DOHH2 (cell line): ENCODE results near the gene FREM1.

Experiments used
- H3F3A ChIP-seq: fragments of 200-600 bp; sonication (generic), shearing (Covaris generic); 2 replicates; pipeline ENCODE4 v1.6.0; 2016; ENCODE audit warnings: antibody characterized with exemption, mild to moderate bottlenecking; ENCODE audit not compliant: control insufficient read depth, insufficient read depth
- H3K27ac ChIP-seq: fragments of 200-600 bp; sonication (generic); 2 replicates; pipeline ENCODE4 v1.5.1; 2014; ENCODE audit warnings: low read depth, mild to moderate bottlenecking, low read length, moderate library complexity
- H3K27me3 ChIP-seq: fragments of 200-600 bp; sonication (generic); 2 replicates; pipeline ENCODE4 v1.6.1; 2014; ENCODE audit warnings: mild to moderate bottlenecking, low read length, mixed read lengths; ENCODE audit not compliant: control insufficient read depth
- H3K36me3 ChIP-seq: fragments of 200-600 bp; sonication (generic); 2 replicates; pipeline ENCODE4 v1.6.1; 2014; ENCODE audit warnings: mild to moderate bottlenecking, low read length, moderate library complexity, mixed read lengths; ENCODE audit not compliant: control insufficient read depth
- H3K4me1 ChIP-seq: fragments of 200-600 bp; sonication (generic); 2 replicates; pipeline ENCODE4 v1.6.1; 2014; ENCODE audit warnings: mild to moderate bottlenecking, low read length, mixed read lengths; ENCODE audit not compliant: control insufficient read depth
- H3K4me2 ChIP-seq: fragments of 200-600 bp; sonication (generic); 2 replicates; pipeline ENCODE4 v1.6.0; 2014; ENCODE audit warnings: mild to moderate bottlenecking, low read length, moderate library complexity
- H3K4me3 ChIP-seq: fragments of 200-600 bp; sonication (generic); 2 replicates; pipeline ENCODE4 v1.5.1; 2014; ENCODE audit warnings: mild to moderate bottlenecking, low read length, mixed read lengths
- H3K79me2 ChIP-seq: fragments of 200-600 bp; sonication (generic); 2 replicates; pipeline ENCODE4 v1.6.1; 2014; ENCODE audit warnings: mild to moderate bottlenecking, low read length, mixed read lengths; ENCODE audit not compliant: control insufficient read depth
- H3K9me2 ChIP-seq: fragments of 200-600 bp; sonication (generic); replicated peaks from 2 replicates; pipeline ENCODE4 v1.6.1; 2014; ENCODE audit warnings: mild to moderate bottlenecking, low read length, mixed read lengths; ENCODE audit not compliant: control insufficient read depth
- H3K9me3 ChIP-seq: fragments of 200-600 bp; sonication (generic); 2 replicates; pipeline ENCODE4 v1.6.1; 2014; ENCODE audit warnings: antibody characterized with exemption, low read length, mixed read lengths; ENCODE audit not compliant: control insufficient read depth, insufficient read depth
- H4K20me1 ChIP-seq: fragments of 200-600 bp; sonication (generic); 2 replicates; pipeline ENCODE4 v1.6.0; 2014; ENCODE audit warnings: low read depth, mild to moderate bottlenecking, antibody characterized with exemption, low read length, moderate library complexity; ENCODE audit not compliant: control insufficient read depth, insufficient read depth
- EZH2phosphoT487 ChIP-seq: fragments of 200-600 bp; sonication (generic); IDR thresholded peaks from 2 replicates; pipeline ENCODE4 v1.6.1; 2017; ENCODE audit warnings: borderline replicate concordance, mild to moderate bottlenecking, antibody characterized with exemption, low read length, moderate library complexity, mixed read lengths
- TF ChIP-seq, protein P1 (sequence below): fragments of 200-600 bp; sonication (generic); IDR thresholded peaks from one replicate; pipeline ENCODE4 v1.5.1; 2014; ENCODE audit warnings: antibody characterized with exemption, mild to moderate bottlenecking, low read depth, low read length; ENCODE audit not compliant: poor library complexity, severe bottlenecking

Gene FREM1

DNA sequence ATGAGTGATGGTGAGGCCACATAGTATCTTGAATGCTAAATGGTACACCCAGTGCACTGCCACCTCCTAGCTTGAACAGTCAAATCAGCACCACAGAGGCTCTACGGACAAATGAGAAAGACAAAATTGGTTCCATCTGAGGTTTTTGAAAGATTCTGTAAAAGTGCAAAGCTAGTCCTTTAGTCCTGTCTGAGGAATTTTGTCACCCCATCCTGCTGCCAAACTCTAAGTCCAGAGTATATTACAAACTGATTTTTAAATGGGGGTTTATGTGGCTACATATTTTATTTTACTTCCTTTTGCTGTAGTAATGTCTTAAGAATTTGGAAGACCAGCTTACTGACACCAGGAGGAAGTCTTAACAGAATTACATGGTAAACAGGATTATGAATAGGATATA, 7.7 kb downstream of the FREM1 start:
- Histone ChIP-seq H3K9me2 (no peaks in the 10 kb centered on the region), H3K79me2 (no peaks in the 10 kb centered on the region), H3K36me3 (no peaks in the 10 kb centered on the region), H3K4me2 (no peak overlapping the region), H4K20me1 (no peaks in the 10 kb centered on the region), H3K27me3 (no peaks in the 10 kb centered on the region), H3K27ac (no peak overlapping the region), H3F3A (no peaks in the 10 kb centered on the region), H3K9me3 (no peaks in the 10 kb centered on the region), H3K4me3 (no peak overlapping the region), H3K4me1 (no peaks in the 10 kb centered on the region)
- no peak for TF ChIP-seq EZH2phosphoT487
- TF ChIP-seq, protein P1, sequence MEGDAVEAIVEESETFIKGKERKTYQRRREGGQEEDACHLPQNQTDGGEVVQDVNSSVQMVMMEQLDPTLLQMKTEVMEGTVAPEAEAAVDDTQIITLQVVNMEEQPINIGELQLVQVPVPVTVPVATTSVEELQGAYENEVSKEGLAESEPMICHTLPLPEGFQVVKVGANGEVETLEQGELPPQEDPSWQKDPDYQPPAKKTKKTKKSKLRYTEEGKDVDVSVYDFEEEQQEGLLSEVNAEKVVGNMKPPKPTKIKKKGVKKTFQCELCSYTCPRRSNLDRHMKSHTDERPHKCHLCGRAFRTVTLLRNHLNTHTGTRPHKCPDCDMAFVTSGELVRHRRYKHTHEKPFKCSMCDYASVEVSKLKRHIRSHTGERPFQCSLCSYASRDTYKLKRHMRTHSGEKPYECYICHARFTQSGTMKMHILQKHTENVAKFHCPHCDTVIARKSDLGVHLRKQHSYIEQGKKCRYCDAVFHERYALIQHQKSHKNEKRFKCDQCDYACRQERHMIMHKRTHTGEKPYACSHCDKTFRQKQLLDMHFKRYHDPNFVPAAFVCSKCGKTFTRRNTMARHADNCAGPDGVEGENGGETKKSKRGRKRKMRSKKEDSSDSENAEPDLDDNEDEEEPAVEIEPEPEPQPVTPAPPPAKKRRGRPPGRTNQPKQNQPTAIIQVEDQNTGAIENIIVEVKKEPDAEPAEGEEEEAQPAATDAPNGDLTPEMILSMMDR, result no peak

DNA sequence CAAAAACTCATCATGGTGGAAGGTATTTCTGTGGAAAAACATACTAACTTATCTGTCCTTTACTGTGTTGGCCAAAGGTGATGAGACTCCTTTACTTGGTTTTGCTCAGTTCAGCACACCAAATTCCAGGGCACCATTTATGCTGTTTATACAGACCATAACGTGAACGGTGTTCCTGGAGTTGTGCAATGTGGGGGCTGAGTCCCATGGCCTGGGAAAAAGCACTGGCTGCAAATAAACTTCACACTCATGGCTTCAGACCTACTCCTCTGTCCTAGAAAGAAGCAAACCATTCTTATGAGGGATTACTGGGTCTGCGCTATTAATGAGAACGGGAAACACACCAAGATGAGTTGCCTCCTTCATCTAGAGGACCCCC, 10.4 kb downstream of the FREM1 start:
- H3K4me1 ChIP-seq, result no peaks in the 10 kb centered on the region
- no peaks in the 10 kb centered on the region for H4K20me1 ChIP-seq
- no peaks in the 10 kb centered on the region for H3K9me2 ChIP-seq
- no peak overlapping the region for H3K4me2 ChIP-seq
- no peaks in the 10 kb centered on the region for H3F3A ChIP-seq
- H3K9me3 ChIP-seq, result no peaks in the 10 kb centered on the region
- no peaks in the 10 kb centered on the region for H3K36me3 ChIP-seq
- TF ChIP-seq, protein P1, result no peak
- TF ChIP-seq EZH2phosphoT487, result no peak
- H3K79me2 ChIP-seq, result no peaks in the 10 kb centered on the region
- H3K27ac ChIP-seq, result no peak overlapping the region
- H3K4me3 ChIP-seq, result no peak overlapping the region
- H3K27me3 ChIP-seq, result no peaks in the 10 kb centered on the region

DNA sequence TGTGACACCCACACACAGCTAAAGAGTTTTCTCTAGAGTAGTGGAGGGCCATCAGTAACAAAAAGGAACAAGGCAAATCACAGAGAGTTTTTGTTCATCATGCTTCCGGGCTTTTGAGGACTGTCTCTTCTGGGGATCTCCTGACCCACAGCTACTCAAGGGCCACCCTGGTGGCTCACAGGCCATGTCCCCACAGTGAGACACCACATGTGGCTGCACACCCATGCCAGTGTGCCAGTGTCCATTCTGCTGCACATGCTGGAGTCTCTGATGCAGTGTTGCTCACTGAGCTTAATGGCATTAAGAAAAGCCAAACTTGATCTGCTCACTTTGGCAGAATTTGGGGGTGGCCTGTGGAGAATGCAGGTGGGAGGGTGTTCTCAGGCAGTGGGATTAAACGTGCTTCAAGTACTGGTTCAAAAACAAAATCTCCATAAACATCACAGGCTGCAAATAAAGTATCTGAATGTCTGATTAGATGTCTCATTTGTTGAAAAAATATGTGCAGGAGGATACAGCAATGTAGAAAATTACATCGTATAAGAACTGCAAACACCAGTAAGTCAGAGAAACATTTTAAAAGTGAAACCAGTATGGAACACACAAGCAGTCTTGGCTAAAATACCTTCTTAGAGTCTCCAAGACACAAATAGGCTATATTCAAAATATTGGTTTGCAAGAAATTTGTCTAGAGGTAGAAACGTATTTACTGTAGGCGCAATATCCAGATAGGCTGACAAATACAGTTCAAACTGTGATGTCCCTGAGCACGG, 11.0 kb downstream of the FREM1 start:
- Histone ChIP-seq H4K20me1 (no peaks in the 10 kb centered on the region), H3K36me3 (no peaks in the 10 kb centered on the region), H3F3A (no peaks in the 10 kb centered on the region), H3K79me2 (no peaks in the 10 kb centered on the region), H3K4me1 (no peaks in the 10 kb centered on the region), H3K4me2 (no peak overlapping the region), H3K9me2 (no peaks in the 10 kb centered on the region), H3K27me3 (no peaks in the 10 kb centered on the region), H3K4me3 (no peak overlapping the region), H3K9me3 (no peaks in the 10 kb centered on the region), H3K27ac (no peak overlapping the region)
- TF ChIP-seq, protein P1, result no peak
- TF ChIP-seq EZH2phosphoT487, result no peak
